ENCODE data around the gene OPA3. TPM values are rescaled to one million over a fixed set of nuclear protein-coding genes. Genes with fewer than 3 reads are reported as not detected.

OPA3 gene
- total and polyA plus RNA-seq, 9 donors, result 2.0 to 16.6 (median 9.2) TPM

DNA sequence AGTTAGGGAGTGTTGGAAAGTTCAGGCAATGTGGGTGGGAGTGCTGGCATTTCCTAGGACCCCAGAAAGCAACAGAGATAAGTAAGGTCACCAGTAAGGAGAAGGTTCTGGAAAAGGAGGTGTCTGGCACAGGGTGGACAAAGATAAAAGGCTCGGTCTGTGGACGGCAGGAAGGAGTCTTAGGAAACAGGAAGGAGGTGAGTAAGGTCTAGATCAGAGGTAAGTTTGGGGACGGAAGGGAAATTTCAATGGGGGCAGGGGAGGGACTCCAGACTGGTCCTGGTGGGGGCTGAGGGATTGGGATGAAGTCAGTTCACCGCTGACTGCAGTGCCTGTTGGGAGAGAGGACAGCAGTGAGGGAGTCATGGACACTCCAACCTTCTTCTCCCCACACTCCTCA, 7.8 kb upstream of the OPA3 start:
- no peak overlapping the region for H3K4me3 ChIP-seq
- WGBS, 3 donors, result 22 to 24% (median 22%) methylated on average over 4 of the region's 4 CpGs
- no peaks in the 10 kb centered on the region for H3K36me3 ChIP-seq
- no peak overlapping the region for H3K27ac ChIP-seq
- H3K4me1 ChIP-seq (ENCODE audit: insufficient read depth), result no peaks in the 10 kb centered on the region
- H3K27me3 ChIP-seq, result no peaks in the 10 kb centered on the region
- intact Hi-C loops (cut with DNase I), result no loop called here
- TF ChIP-seq, protein P1, sequence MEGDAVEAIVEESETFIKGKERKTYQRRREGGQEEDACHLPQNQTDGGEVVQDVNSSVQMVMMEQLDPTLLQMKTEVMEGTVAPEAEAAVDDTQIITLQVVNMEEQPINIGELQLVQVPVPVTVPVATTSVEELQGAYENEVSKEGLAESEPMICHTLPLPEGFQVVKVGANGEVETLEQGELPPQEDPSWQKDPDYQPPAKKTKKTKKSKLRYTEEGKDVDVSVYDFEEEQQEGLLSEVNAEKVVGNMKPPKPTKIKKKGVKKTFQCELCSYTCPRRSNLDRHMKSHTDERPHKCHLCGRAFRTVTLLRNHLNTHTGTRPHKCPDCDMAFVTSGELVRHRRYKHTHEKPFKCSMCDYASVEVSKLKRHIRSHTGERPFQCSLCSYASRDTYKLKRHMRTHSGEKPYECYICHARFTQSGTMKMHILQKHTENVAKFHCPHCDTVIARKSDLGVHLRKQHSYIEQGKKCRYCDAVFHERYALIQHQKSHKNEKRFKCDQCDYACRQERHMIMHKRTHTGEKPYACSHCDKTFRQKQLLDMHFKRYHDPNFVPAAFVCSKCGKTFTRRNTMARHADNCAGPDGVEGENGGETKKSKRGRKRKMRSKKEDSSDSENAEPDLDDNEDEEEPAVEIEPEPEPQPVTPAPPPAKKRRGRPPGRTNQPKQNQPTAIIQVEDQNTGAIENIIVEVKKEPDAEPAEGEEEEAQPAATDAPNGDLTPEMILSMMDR (IDR thresholded peaks at IDR 0.05), result no peak
- no peak for TF ChIP-seq POLR2A (IDR thresholded peaks at IDR 0.05)
- no peak for TF ChIP-seq EP300 (IDR thresholded peaks at IDR 0.05)
- H3K9me3 ChIP-seq, result no peaks in the 10 kb centered on the region
- DNase-seq, result no peak

DNA sequence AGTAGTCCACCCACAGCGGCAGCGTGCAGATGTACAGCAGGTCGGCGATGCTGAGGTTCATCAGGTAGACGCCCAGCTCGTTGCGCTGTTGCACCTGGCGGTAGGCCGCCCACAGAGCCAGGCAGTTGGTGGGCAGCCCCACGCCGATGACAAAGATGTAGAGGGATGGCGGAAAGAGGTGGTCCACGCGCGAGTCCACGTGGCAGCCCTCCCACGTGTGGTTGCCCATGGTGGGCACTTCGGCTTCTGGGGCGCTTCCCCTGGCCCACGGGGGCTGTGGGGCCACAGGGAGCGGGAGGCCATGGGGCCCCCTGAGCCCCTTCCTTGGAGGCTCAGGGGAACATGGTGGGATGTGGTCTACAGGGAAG, 7.0 kb upstream of the OPA3 start:
- Histone ChIP-seq H3K9me3 (no peaks in the 10 kb centered on the region), H3K4me3 (no peak overlapping the region), H3K27me3 (no peaks in the 10 kb centered on the region), H3K27ac (no peak overlapping the region), H3K36me3 (no peaks in the 10 kb centered on the region), H3K4me1 (ENCODE audit: insufficient read depth) (no peaks in the 10 kb centered on the region)
- TF ChIP-seq EP300 (IDR thresholded peaks at IDR 0.05) (no peak), POLR2A (IDR thresholded peaks at IDR 0.05) (no peak)
- TF ChIP-seq, protein P1 (IDR thresholded peaks at IDR 0.05), result no peak
- 89 to 96% (median 90%) methylated on average over 21 of the region's 21 CpGs for WGBS, 3 donors
- intact Hi-C loops (cut with DNase I), result no loop called here
- no peak for DNase-seq

DNA sequence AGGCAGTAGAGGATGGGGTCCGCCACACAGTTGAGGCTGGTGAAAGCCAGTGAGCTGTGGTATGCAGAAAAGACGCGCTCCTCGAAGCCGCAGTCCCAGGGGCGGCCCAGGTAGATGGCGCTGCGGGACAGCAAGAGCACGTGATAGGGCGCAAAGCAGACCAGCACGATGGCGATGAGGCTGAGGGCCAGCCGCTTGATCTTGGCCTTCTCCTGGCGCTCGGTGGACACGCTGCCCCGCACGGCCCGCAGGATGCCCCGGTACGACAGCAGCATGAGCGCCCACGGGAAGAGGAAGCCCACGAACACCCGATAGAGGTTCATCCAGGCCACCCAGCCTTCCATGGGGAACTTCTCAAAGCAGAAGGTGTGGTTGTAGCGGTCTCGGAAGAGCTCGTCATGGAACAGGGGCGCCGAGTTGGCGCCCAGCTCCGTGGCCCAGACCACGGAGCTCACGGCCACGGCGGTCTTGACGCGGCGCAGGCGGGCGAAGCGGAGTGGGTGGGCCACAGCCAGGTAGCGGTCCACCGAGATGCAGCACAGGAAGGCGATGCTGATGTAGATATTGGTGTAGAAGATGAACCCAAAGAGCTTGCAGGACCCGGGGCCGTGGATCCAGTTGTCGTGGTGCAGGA, 6.5 kb upstream of the OPA3 start:
- Histone ChIP-seq H3K4me1 (ENCODE audit: insufficient read depth) (no peaks in the 10 kb centered on the region), H3K4me3 (no peak overlapping the region), H3K36me3 (no peaks in the 10 kb centered on the region), H3K9me3 (no peaks in the 10 kb centered on the region), H3K27me3 (no peaks in the 10 kb centered on the region), H3K27ac (no peak overlapping the region)
- DNase-seq, result no peak
- WGBS, 3 donors, result 43 to 47% (median 46%) methylated on average over 48 of the region's 48 CpGs
- no peak for TF ChIP-seq POLR2A (IDR thresholded peaks at IDR 0.05)
- no peak for TF ChIP-seq EP300 (IDR thresholded peaks at IDR 0.05)
- TF ChIP-seq, protein P1 (IDR thresholded peaks at IDR 0.05), result no peak
- intact Hi-C loops (cut with DNase I), result no loop called here

DNA sequence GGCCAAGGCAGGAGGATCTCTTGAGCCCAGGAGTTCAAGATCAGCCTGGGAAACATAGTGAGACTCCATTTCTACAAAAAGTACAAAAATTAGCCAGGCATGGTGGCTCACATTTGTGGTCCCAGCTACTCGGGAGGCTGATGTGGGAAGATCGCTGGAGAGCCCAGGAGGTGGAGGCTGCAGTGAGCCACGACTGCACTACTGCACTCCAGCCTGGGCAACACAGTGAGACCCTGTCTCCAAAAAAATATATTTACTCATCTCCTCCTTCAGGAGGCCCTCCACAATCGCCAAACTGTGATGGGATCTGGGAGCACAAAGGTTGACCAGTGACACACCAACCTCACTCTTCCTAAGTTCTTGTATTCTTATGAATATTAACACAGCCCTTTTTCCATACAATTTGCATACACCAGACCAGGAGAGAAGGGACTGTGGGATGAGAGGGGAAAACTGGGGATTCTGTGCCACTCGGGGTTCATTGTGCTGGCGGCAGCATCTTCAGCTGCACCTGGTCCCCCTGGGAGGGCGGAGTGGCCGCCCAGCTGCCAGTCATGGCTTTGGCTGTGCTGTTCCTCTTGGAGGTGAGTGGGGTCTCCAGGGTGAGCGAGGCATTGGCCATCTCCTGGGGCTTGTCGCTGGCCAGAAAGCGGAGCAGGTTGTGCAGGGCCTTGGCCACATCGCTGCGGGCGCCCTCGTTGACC, 5.8 kb upstream of the OPA3 start:
- H3K27me3 ChIP-seq, result no peaks in the 10 kb centered on the region
- no peak overlapping the region for H3K27ac ChIP-seq
- H3K4me3 ChIP-seq, result no peak overlapping the region
- TF ChIP-seq, protein P1 (IDR thresholded peaks at IDR 0.05), result no peak
- TF ChIP-seq POLR2A (IDR thresholded peaks at IDR 0.05) (no peak), EP300 (IDR thresholded peaks at IDR 0.05) (no peak)
- no peak for DNase-seq
- H3K36me3 ChIP-seq, result no peaks in the 10 kb centered on the region
- no peaks in the 10 kb centered on the region for H3K4me1 ChIP-seq (ENCODE audit: insufficient read depth)
- no peaks in the 10 kb centered on the region for H3K9me3 ChIP-seq
- intact Hi-C loops (cut with DNase I), result no loop called here
- 48 to 57% (median 48%) methylated on average over 15 of the region's 15 CpGs for WGBS, 3 donors

Measured in ovary (tissue), 9 donors.